HCT116 (cell line): Measurements from ENCODE around the gene DRD2. TPM values are rescaled to one million over a fixed set of nuclear protein-coding genes. Genes with fewer than 3 reads are reported as not detected.

ENCODE experiments used
- ATAC-seq: fragments of 200-7000 bp; cut with Tn5 transposase; 2 replicates; pipeline ENCODE4 v1.9.1; 2020; ENCODE audit warnings: mild to moderate bottlenecking, moderate library complexity
- BruUV-seq: library from RNA; stranded (reverse); fragments of 400-500 nt; replicated peaks from 2 replicates; lab custom pipeline; 2021; lab: Mats Ljungman, UMichigan
- CTCF ChIA-PET: fragments of 300-600 bp; sonication (Branson Sonifier 250); formaldehyde crosslinking; loops from one replicate; lab custom pipeline; 2021; ENCODE audit warnings: antibody characterized with exemption; lab: Charles Lee
- POLR2A ChIA-PET: fragments of 300-600, 350-600 bp; sonication (Branson Sonifier 250); formaldehyde crosslinking; loops from one replicate; lab custom pipeline; 2021; ENCODE audit warnings: antibody characterized with exemption; lab: Charles Lee
- RAD21 ChIA-PET, 2 experiments: fragments of 300-600 bp; sonication (Branson Sonifier 250); formaldehyde crosslinking; loops; one replicate each; lab custom pipeline; 2023; ENCODE audit warnings: low total read pairs in 2 of 2; ENCODE audit not compliant: uncharacterized antibody in 2 of 2, unreplicated experiment in 2 of 2, low non-redundant PET in 1 of 2; lab: Charles Lee
- DNase-seq: peaks from one replicate; pipeline ENCODE4 v3.0.0-alpha.2; 2010; ENCODE audit warnings: low read depth, low spot score
- H2AFZ ChIP-seq: fragments of 200-600 bp; shearing (Covaris generic), sonication (generic); 2 replicates; pipeline ENCODE4 v1.6.1; 2017; ENCODE audit warnings: low read depth, mixed run types, mixed read lengths, antibody characterized with exemption, low read length; ENCODE audit not compliant: poor library complexity, severe bottlenecking
- H3K27ac ChIP-seq: 2 replicates; pipeline ENCODE4 v1.5.1; 2012; ENCODE audit warnings: low read depth, low read length
- H3K27me3 ChIP-seq: fragments of 200-600 bp; sonication (generic); 2 replicates; pipeline ENCODE4 v1.6.1; 2016; ENCODE audit warnings: mixed run types, low read length, mixed read lengths; ENCODE audit not compliant: insufficient read depth
- H3K36me3 ChIP-seq, 2 experiments: fragments of 200-500 bp in 1 of 2; fragments of 200-600 bp in 1 of 2; sonication (Bioruptor generic) in 1 of 2; sonication (generic) in 1 of 2; 2 replicates each; pipeline versions ENCODE4 v1.5.1 to v1.6.1; 2014 to 2016; ENCODE audit warnings: low read length in 2 of 2, inconsistent platforms in 1 of 2, mixed read lengths in 1 of 2, mixed run types in 1 of 2; ENCODE audit not compliant: insufficient read depth in 2 of 2, control insufficient read depth in 1 of 2
- H3K4me1 ChIP-seq, 2 experiments: fragments of 200-600 bp in 1 of 2; sonication (generic) in 1 of 2; 2 replicates each; pipeline versions ENCODE4 v1.5.1 to v1.6.1; 2012 to 2017; ENCODE audit warnings: low read length in 2 of 2, inconsistent platforms in 1 of 2, mild to moderate bottlenecking in 1 of 2, mixed read lengths in 1 of 2, mixed run types in 1 of 2, moderate library complexity in 1 of 2; ENCODE audit not compliant: insufficient read depth in 2 of 2, control insufficient read depth in 1 of 2
- H3K4me2 ChIP-seq: fragments of 200-600 bp; sonication (generic); 2 replicates; pipeline ENCODE4 v1.6.1; 2017; ENCODE audit warnings: mixed run types, low read length, mixed read lengths
- H3K4me3 ChIP-seq, 2 experiments: fragments of 200-600 bp in 1 of 2; sonication (generic) in 1 of 2; replicated peaks in 1 of 2; 2 replicates each; pipeline ENCODE4 v1.5.1; 2011 to 2016; ENCODE audit warnings: low read length in 2 of 2, control low read depth in 1 of 2, low read depth in 1 of 2, mild to moderate bottlenecking in 1 of 2, mixed read lengths in 1 of 2, mixed run types in 1 of 2
- H3K79me2 ChIP-seq: fragments of 200-600 bp; sonication (generic); 2 replicates; pipeline ENCODE4 v1.6.1; 2017; ENCODE audit warnings: mild to moderate bottlenecking, mixed run types, low read length, moderate library complexity, mixed read lengths; ENCODE audit not compliant: insufficient read depth
- H3K9ac ChIP-seq: fragments of 200-600 bp; sonication (generic); 2 replicates; pipeline ENCODE4 v1.6.1; 2016; ENCODE audit warnings: low read length, mixed read lengths
- H3K9me2 ChIP-seq: fragments of 200-600 bp; sonication (generic), shearing (Covaris generic); 2 replicates; pipeline ENCODE4 v1.6.1; 2017; ENCODE audit warnings: mixed run types, mild to moderate bottlenecking, moderate library complexity; ENCODE audit not compliant: insufficient read depth
- H3K9me3 ChIP-seq, 2 experiments: fragments of 200-500 bp in 1 of 2; fragments of 200-600 bp in 1 of 2; sonication (Bioruptor generic) in 1 of 2; sonication (generic) in 1 of 2; 2 replicates each; pipeline ENCODE4 v1.6.1; 2014 to 2017; ENCODE audit warnings: low read length in 2 of 2, mixed read lengths in 2 of 2, inconsistent platforms in 1 of 2, low read depth in 1 of 2, mild to moderate bottlenecking in 1 of 2, mixed run types in 1 of 2, moderate library complexity in 1 of 2; ENCODE audit not compliant: control insufficient read depth in 1 of 2, insufficient read depth in 1 of 2
- H4K20me1 ChIP-seq: fragments of 200-600 bp; sonication (generic), shearing (Covaris generic); 2 replicates; pipeline ENCODE4 v1.6.1; 2017; ENCODE audit warnings: mixed run types, mild to moderate bottlenecking, moderate library complexity; ENCODE audit not compliant: insufficient read depth
- CBX3 ChIP-seq: IDR thresholded peaks from 2 replicates; pipeline ENCODE4 v1.6.1; 2012; ENCODE audit warnings: low read depth
- CEBPB ChIP-seq: IDR thresholded peaks from 2 replicates; pipeline ENCODE4 v1.6.1; 2012; ENCODE audit warnings: low read depth
- EGR1 ChIP-seq: IDR thresholded peaks from 2 replicates; pipeline ENCODE4 v1.6.1; 2012; ENCODE audit warnings: low read depth
- EZH2 ChIP-seq: fragments of 200-600 bp; sonication (generic); IDR thresholded peaks from 2 replicates; pipeline ENCODE4 v1.6.1; 2017; ENCODE audit warnings: antibody characterized with exemption, mixed run types
- EZH2phosphoT487 ChIP-seq: fragments of 200-600 bp; IDR thresholded peaks from 2 replicates; pipeline ENCODE4 v1.6.1; 2018; ENCODE audit warnings: antibody characterized with exemption, borderline replicate concordance
- JUND ChIP-seq: IDR thresholded peaks from 2 replicates; pipeline ENCODE4 v1.6.1; 2012
- POLR2A ChIP-seq: IDR thresholded peaks from 2 replicates; pipeline ENCODE4 v1.7.0; 2011; ENCODE audit warnings: borderline replicate concordance; ENCODE audit not compliant: insufficient read depth, insufficient read length; ENCODE audit errors: extremely low read depth
- POLR2AphosphoS5 ChIP-seq: IDR thresholded peaks from 2 replicates; pipeline ENCODE4 v1.6.1; 2011; ENCODE audit warnings: mild to moderate bottlenecking, low read depth, low read length, moderate library complexity
- RAD21 ChIP-seq: IDR thresholded peaks from 2 replicates; pipeline ENCODE4 v1.6.1; 2012; ENCODE audit warnings: low read depth, mild to moderate bottlenecking
- SIN3A ChIP-seq: IDR thresholded peaks from 2 replicates; pipeline ENCODE4 v1.6.1; 2012; ENCODE audit warnings: low read depth
- SP1 ChIP-seq: IDR thresholded peaks from 2 replicates; pipeline ENCODE4 v1.6.1; 2012; ENCODE audit warnings: low read depth
- TCF7L2 ChIP-seq: IDR thresholded peaks from 2 replicates; pipeline ENCODE4 v1.7.0; 2011; ENCODE audit warnings: borderline replicate concordance, inconsistent platforms; ENCODE audit not compliant: insufficient read depth, insufficient read length; ENCODE audit errors: extremely low read depth
- YY1 ChIP-seq: IDR thresholded peaks from 2 replicates; pipeline ENCODE4 v1.6.1; 2011; ENCODE audit warnings: low read length, low read depth, moderate library complexity, mild to moderate bottlenecking; ENCODE audit not compliant: insufficient replicate concordance; ENCODE audit errors: extremely low read depth
- ZNF274 ChIP-seq: fragments of 200-500 bp; sonication (Bioruptor generic); IDR thresholded peaks from 2 replicates; pipeline ENCODE4 v1.6.1; 2014; ENCODE audit warnings: mild to moderate bottlenecking, low read depth, low read length, inconsistent platforms
- intact Hi-C: fragments of 100-400 bp; cut with micrococcal nuclease; formaldehyde crosslinking; loops from 2 replicates; pipeline ENCODE4 v1.10.0; 2022
- total RNA-seq: library from RNA; stranded (reverse); gene quantifications from one replicate; pipeline ENCODE4 v1.2.1, GENCODE V29; 2021; ENCODE audit not compliant: unreplicated experiment
- TF ChIP-seq, protein P1 (sequence below): IDR thresholded peaks from 2 replicates; pipeline ENCODE4 v1.6.1; 2012
- TF ChIP-seq, protein P2 (sequence below): IDR thresholded peaks from 2 replicates; pipeline ENCODE4 v1.6.1; 2012; ENCODE audit warnings: low read depth
- TF ChIP-seq, protein P3 (sequence below): IDR thresholded peaks from 2 replicates; pipeline ENCODE4 v1.6.1; 2011; ENCODE audit warnings: mild to moderate bottlenecking, low read length, moderate library complexity; ENCODE audit not compliant: insufficient replicate concordance; ENCODE audit errors: extremely low read depth

The DRD2 gene
- total RNA-seq, 1 experiment from 2014 or later, result not detected

DNA sequence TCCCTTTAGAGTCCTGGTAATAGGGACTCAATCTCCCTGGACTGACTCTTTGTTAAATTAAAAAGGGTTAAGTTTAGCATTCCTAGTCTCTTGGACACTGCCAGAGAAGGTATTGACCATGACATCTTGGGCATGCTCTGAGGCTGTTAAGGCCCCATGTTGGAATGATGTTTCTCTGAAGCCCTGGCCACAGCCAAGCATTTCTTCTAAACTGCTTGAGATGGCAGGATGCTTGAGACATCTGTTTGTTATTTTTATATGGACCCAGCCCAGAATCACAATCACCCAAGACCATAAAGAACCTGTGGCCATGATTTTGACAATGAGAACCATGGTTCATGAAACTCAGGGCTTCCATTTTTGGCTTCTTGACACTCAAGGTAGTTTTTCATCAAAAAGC is 93.1 kb downstream of the DRD2 start:
- Histone ChIP-seq H3K9me2 (no peaks in the 10 kb centered on the region), H3K4me3 (no peak overlapping the region), H3K27ac (no peak overlapping the region), H4K20me1 (no peaks in the 10 kb centered on the region), H2AFZ (no peak overlapping the region), H3K79me2 (no peaks in the 10 kb centered on the region), H3K4me2 (no peak overlapping the region), H3K27me3 (no peaks in the 10 kb centered on the region), H3K36me3 (no peaks in the 10 kb centered on the region), H3K9ac (no peak overlapping the region), H3K9me3 (no peaks in the 10 kb centered on the region), H3K4me1 (no peaks in the 10 kb centered on the region)
- CTCF ChIA-PET, result no interaction called here
- TF ChIP-seq SIN3A (no peak), EZH2 (no peak), TCF7L2 (no peak), CBX3 (no peak), SP1 (no peak), EGR1 (no peak), POLR2AphosphoS5 (no peak), CEBPB (no peak), JUND (no peak), YY1 (no peak), POLR2A (no peak), RAD21 (no peak)
- TF ChIP-seq, protein P1, sequence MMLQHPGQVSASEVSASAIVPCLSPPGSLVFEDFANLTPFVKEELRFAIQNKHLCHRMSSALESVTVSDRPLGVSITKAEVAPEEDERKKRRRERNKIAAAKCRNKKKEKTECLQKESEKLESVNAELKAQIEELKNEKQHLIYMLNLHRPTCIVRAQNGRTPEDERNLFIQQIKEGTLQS, result no peak
- BruUV-seq, result no TSS peak
- intact Hi-C loops, result no loop called here
- POLR2A ChIA-PET, result no interaction called here
- RAD21 ChIA-PET, result no interaction called here
- DNase-seq, result no peak
- ATAC-seq, result no peak

DNA sequence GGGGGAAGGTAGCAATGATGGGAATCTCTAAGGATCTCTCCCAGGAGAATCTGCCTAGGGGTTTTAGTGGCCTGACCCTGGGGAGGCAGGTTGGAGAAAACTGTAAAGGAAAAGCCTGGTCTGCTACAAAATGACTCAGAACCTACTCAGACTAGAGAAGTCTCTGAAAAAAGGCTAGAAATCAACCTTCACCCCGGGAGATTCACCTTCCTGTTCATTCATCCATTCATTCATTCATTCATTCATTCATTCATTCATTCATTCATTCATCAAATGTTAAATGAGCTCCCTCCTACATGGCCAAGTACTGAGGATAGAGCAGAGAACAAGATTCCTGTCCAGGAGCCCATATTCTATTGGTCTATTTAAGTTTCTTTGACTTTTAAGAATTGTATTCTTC is 96.5 kb downstream of the DRD2 start:
- intact Hi-C loops, result no loop called here
- no peaks in the 10 kb centered on the region for H3K27me3 ChIP-seq
- no peak for TF ChIP-seq EZH2phosphoT487
- TF ChIP-seq CBX3, result no peak
- TF ChIP-seq EGR1, result no peak
- TF ChIP-seq, protein P2, sequence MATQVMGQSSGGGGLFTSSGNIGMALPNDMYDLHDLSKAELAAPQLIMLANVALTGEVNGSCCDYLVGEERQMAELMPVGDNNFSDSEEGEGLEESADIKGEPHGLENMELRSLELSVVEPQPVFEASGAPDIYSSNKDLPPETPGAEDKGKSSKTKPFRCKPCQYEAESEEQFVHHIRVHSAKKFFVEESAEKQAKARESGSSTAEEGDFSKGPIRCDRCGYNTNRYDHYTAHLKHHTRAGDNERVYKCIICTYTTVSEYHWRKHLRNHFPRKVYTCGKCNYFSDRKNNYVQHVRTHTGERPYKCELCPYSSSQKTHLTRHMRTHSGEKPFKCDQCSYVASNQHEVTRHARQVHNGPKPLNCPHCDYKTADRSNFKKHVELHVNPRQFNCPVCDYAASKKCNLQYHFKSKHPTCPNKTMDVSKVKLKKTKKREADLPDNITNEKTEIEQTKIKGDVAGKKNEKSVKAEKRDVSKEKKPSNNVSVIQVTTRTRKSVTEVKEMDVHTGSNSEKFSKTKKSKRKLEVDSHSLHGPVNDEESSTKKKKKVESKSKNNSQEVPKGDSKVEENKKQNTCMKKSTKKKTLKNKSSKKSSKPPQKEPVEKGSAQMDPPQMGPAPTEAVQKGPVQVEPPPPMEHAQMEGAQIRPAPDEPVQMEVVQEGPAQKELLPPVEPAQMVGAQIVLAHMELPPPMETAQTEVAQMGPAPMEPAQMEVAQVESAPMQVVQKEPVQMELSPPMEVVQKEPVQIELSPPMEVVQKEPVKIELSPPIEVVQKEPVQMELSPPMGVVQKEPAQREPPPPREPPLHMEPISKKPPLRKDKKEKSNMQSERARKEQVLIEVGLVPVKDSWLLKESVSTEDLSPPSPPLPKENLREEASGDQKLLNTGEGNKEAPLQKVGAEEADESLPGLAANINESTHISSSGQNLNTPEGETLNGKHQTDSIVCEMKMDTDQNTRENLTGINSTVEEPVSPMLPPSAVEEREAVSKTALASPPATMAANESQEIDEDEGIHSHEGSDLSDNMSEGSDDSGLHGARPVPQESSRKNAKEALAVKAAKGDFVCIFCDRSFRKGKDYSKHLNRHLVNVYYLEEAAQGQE, result no peak
- TF ChIP-seq, protein P3, sequence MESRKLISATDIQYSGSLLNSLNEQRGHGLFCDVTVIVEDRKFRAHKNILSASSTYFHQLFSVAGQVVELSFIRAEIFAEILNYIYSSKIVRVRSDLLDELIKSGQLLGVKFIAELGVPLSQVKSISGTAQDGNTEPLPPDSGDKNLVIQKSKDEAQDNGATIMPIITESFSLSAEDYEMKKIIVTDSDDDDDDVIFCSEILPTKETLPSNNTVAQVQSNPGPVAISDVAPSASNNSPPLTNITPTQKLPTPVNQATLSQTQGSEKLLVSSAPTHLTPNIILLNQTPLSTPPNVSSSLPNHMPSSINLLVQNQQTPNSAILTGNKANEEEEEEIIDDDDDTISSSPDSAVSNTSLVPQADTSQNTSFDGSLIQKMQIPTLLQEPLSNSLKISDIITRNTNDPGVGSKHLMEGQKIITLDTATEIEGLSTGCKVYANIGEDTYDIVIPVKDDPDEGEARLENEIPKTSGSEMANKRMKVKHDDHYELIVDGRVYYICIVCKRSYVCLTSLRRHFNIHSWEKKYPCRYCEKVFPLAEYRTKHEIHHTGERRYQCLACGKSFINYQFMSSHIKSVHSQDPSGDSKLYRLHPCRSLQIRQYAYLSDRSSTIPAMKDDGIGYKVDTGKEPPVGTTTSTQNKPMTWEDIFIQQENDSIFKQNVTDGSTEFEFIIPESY, result no peak
- no peak for TF ChIP-seq ZNF274
- no peaks in the 10 kb centered on the region for H3K9me3 ChIP-seq
- BruUV-seq, result no TSS peak
- RAD21 ChIA-PET, result no interaction called here
- H3K4me2 ChIP-seq, result no peak overlapping the region
- no peaks in the 10 kb centered on the region for H3K36me3 ChIP-seq
- no peaks in the 10 kb centered on the region for H3K79me2 ChIP-seq
- POLR2A ChIA-PET, result no interaction called here
- CTCF ChIA-PET, result no interaction called here
- H3K27ac ChIP-seq, result no peak overlapping the region
- no peak overlapping the region for H2AFZ ChIP-seq
- ATAC-seq (no peak), DNase-seq (no peak)
- H3K9ac ChIP-seq, result no peak overlapping the region
- no peak overlapping the region for H3K4me3 ChIP-seq
- no peaks in the 10 kb centered on the region for H4K20me1 ChIP-seq
- H3K9me2 ChIP-seq, result no peaks in the 10 kb centered on the region
- no peaks in the 10 kb centered on the region for H3K4me1 ChIP-seq
